VCaP (cell line): ENCODE data around the gene DLL3.
"Not testable (repeated sequence)": the region's sequence is repeated elsewhere in the genome, so short reads cannot be mapped to it uniquely, and the experiment has no call there.

Experiments used
- H3K27ac ChIP-seq: fragments of 450-650 bp; 2 replicates; pipeline ENCODE4 v1.5.1; 2017
- CTCF ChIP-seq: fragments of 450-650 bp; conservative IDR thresholded peaks from 2 replicates; pipeline ENCODE4 v1.5.1; 2017; ENCODE audit warnings: mild to moderate bottlenecking, moderate library complexity

The DLL3 gene

GRCh38 chr19:39498798-39499642, at the start of gene DLL3:
TSS of gene DLL3 (plus strand) at chr19:39498947. CDS start at chr19:39498975, 28 bp downstream.
- H3K27ac ChIP-seq: peak within 1 kb of the TSS; percentile 24
- TF ChIP-seq CTCF: no peak

- no peak for TF ChIP-seq CTCF
- H3K27ac ChIP-seq: no peak overlapping the region
Measured at GRCh38 chr19:39449116-39449797, 49.5 kb upstream of the DLL3 start.

- not testable (repeated sequence) for H3K27ac ChIP-seq
Measured at GRCh38 chr19:39451257-39451656, 47.5 kb upstream of the DLL3 start.

GRCh38 chr19:39463403-39463802, 35.3 kb upstream of the DLL3 start:
- TF ChIP-seq CTCF: no peak
- H3K27ac ChIP-seq: peak overlapping the region; percentile 59

GRCh38 chr19:39465956-39466747, 32.6 kb upstream of the DLL3 start:
- no peak overlapping the region for H3K27ac ChIP-seq
- no peak for TF ChIP-seq CTCF

- H3K27ac ChIP-seq: no peak overlapping the region
- no peak for TF ChIP-seq CTCF
Measured at GRCh38 chr19:39467941-39468340, 30.8 kb upstream of the DLL3 start.

GRCh38 chr19:39469036-39469435, 29.7 kb upstream of the DLL3 start:
- TF ChIP-seq CTCF: no peak
- H3K27ac ChIP-seq: no peak overlapping the region
